ENCODE data around the gene KBTBD2.

Gene KBTBD2

GRCh38 chr7:32891043-32891799, at the start of gene KBTBD2:
KBTBD2 (minus strand) TSS chr7:32891760; CDS start chr7:32879604, 12,156 bp downstream.
- peak within 1 kb of the TSS; percentile 90 for H3K27ac ChIP-seq
- TF ChIP-seq CTCF (conservative IDR thresholded peaks at IDR 0.05) = no peak
- peak; percentile 66 for TF ChIP-seq ZFX (IDR thresholded peaks at IDR 0.05)

GRCh38 chr7:32941181-32941580, 49.6 kb upstream of the KBTBD2 start:
- TF ChIP-seq ZFX (IDR thresholded peaks at IDR 0.05) = no peak
- TF ChIP-seq CTCF (conservative IDR thresholded peaks at IDR 0.05) = no peak
- no peak overlapping the region for H3K27ac ChIP-seq

- TF ChIP-seq ZFX (IDR thresholded peaks at IDR 0.05) (no peak), CTCF (conservative IDR thresholded peaks at IDR 0.05) (no peak)
- no peak overlapping the region for H3K27ac ChIP-seq
These were observed 46.0 kb upstream of the KBTBD2 start for GRCh38 chr7:32937344-32938174.

GRCh38 chr7:32936689-32937088, 45.1 kb upstream of the KBTBD2 start:
- H3K27ac ChIP-seq = no peak overlapping the region; the same call in 1 of the 2 replicates
- no peak for TF ChIP-seq ZFX (IDR thresholded peaks at IDR 0.05)
- no peak for TF ChIP-seq CTCF (conservative IDR thresholded peaks at IDR 0.05)

GRCh38 chr7:32935558-32935957, 44.0 kb upstream of the KBTBD2 start:
- TF ChIP-seq CTCF (conservative IDR thresholded peaks at IDR 0.05) (no peak), ZFX (IDR thresholded peaks at IDR 0.05) (no peak)
- no peak overlapping the region for H3K27ac ChIP-seq

GRCh38 chr7:32930378-32930777, 38.8 kb upstream of the KBTBD2 start:
- TF ChIP-seq ZFX (IDR thresholded peaks at IDR 0.05) (no peak), CTCF (conservative IDR thresholded peaks at IDR 0.05) (no peak)
- H3K27ac ChIP-seq = no peak overlapping the region
